ENCODE results near the gene SEC24C. TPM values are rescaled to one million over a fixed set of nuclear protein-coding genes. Genes with fewer than 3 reads are reported as not detected.
"Not testable (repeated sequence)": the region's sequence is repeated elsewhere in the genome, so short reads cannot be mapped to it uniquely, and the experiment has no call there.

SEC24C gene
- total and polyA plus RNA-seq, 2 of the 13 experiments (the other 11 are each of a cell fraction or from before 2014, with no cell fraction given) = 63.1 to 66.4 TPM

- no peak overlapping the region for H3K4me2 ChIP-seq (ENCODE audit: low read depth, low read length)
- H3K27ac ChIP-seq (ENCODE audit: extremely low read length, insufficient read depth, low read length) = no peak overlapping the region
- POLR2A ChIA-PET = no interaction called here
- BruUV-seq (replicated peaks) = no TSS peak
- H4K20me1 ChIP-seq (ENCODE audit: insufficient read depth, low read length) = no peaks in the 10 kb centered on the region
- WGBS (ENCODE audit: low lambda C conversion rate) = 87% methylated on average over 5 of the region's 5 CpGs
- H3K9me3 ChIP-seq (ENCODE audit: low read length) = no peaks in the 10 kb centered on the region
- no peaks in the 10 kb centered on the region; the same call in 1 of the 2 replicates for H3K4me1 ChIP-seq (ENCODE audit: insufficient read depth, low read length)
- no peak for TF ChIP-seq ZSCAN22 (CRISPR knock-in tag; IDR thresholded peaks at IDR 0.05)
- no peak for TF ChIP-seq PHF8 (CRISPR knock-in tag; IDR thresholded peaks at IDR 0.05)
- no peak for TF ChIP-seq ZNF674 (CRISPR knock-in tag; IDR thresholded peaks at IDR 0.05; ENCODE audit: low read depth)
- no peak for TF ChIP-seq SRSF1 (optimal IDR thresholded peaks at IDR 0.05; ENCODE audit: low read depth, low read length)
- TF ChIP-seq ZNF883 (CRISPR knock-in tag; IDR thresholded peaks at IDR 0.05; ENCODE audit: not compliant biosample characterization) = no peak
- no peak for TF ChIP-seq FIP1L1 (IDR thresholded peaks at IDR 0.05; ENCODE audit: borderline replicate concordance, insufficient read depth, low read depth, low read length)
- no peak for TF ChIP-seq TOE1 (CRISPR knock-in tag; IDR thresholded peaks at IDR 0.05)
- no peak for TF ChIP-seq ATAD3A (CRISPR knock-in tag; IDR thresholded peaks at IDR 0.05)
- H3K36me3 ChIP-seq (replicated peaks in 1 of 2; ENCODE audit: control insufficient read depth in 1 of 2, insufficient read depth in 2 of 2, low read length in 2 of 2) = no peaks in the 10 kb centered on the region
- no peak for ATAC-seq
- CTCF ChIA-PET (ENCODE audit: low intra/inter-chr PET ratio, low total read pairs) = no interaction called here
- DNase-seq (ENCODE audit: low spot score) = no peak
- peaks cover 8% of the 10 kb centered on the region for H3K79me2 ChIP-seq (ENCODE audit: insufficient read depth, low read length)
- H3K4me3 ChIP-seq (replicated peaks in 1 of 3; ENCODE audit: insufficient read depth in 1 of 3, low read depth in 2 of 3, low read length in 3 of 3) = no peak overlapping the region
- FAIRE-seq = no peak
- H2AFZ ChIP-seq (ENCODE audit: low read length) = no peak overlapping the region
- no peak overlapping the region for H3K9ac ChIP-seq (ENCODE audit: insufficient read depth, low read depth, low read length)
- no peaks in the 10 kb centered on the region; a peak in 1 of 5 replicates for H3K27me3 ChIP-seq (ENCODE audit: control insufficient read depth in 1 of 2, insufficient read depth in 2 of 2, low read length in 2 of 2)
- in situ Hi-C loops (cut with HindIII; ENCODE audit: extremely low pct_ligation_motif_present, low pct_unique_long_range_greater_than_20kb) = no loop called here
- intact Hi-C loops (cut with micrococcal nuclease; ENCODE audit: unreplicated experiment) = no loop called here
Measured at GRCh38 chr10:73734796-73735305, 9.3 kb upstream of the SEC24C start.

GRCh38 chr10:73740501-73741254 is 3.5 kb upstream of the SEC24C start:
- BruUV-seq (replicated peaks); H3K4me2 ChIP-seq (ENCODE audit: low read depth, low read length); H3K36me3 ChIP-seq (replicated peaks in 1 of 2; ENCODE audit: control insufficient read depth in 1 of 2, insufficient read depth in 2 of 2, low read length in 2 of 2); in situ Hi-C loops (cut with HindIII; ENCODE audit: extremely low pct_ligation_motif_present, low pct_unique_long_range_greater_than_20kb); intact Hi-C loops (cut with micrococcal nuclease; ENCODE audit: unreplicated experiment); H3K27ac ChIP-seq (ENCODE audit: extremely low read length, insufficient read depth, low read length); H3K9ac ChIP-seq (ENCODE audit: insufficient read depth, low read depth, low read length); H3K4me3 ChIP-seq (replicated peaks in 1 of 3; ENCODE audit: insufficient read depth in 1 of 3, low read depth in 2 of 3, low read length in 3 of 3); ATAC-seq; FAIRE-seq; H2AFZ ChIP-seq (ENCODE audit: low read length); H3K9me3 ChIP-seq (ENCODE audit: low read length); H3K27me3 ChIP-seq (ENCODE audit: control insufficient read depth in 1 of 2, insufficient read depth in 2 of 2, low read length in 2 of 2); DNase-seq (ENCODE audit: low spot score); CTCF ChIA-PET (ENCODE audit: low intra/inter-chr PET ratio, low total read pairs); H4K20me1 ChIP-seq (ENCODE audit: insufficient read depth, low read length): not testable (repeated sequence)
- peaks cover 29% of the 10 kb centered on the region for H3K79me2 ChIP-seq (ENCODE audit: insufficient read depth, low read length)
- H3K4me1 ChIP-seq (ENCODE audit: insufficient read depth, low read length) = peaks cover 23% of the 10 kb centered on the region
- POLR2A ChIA-PET = interaction anchor here (0.9 to 5.4 kb wide), 3 partner anchors 10 to 45 kb away, joined by 3 to 85 read pairs (median 4); partner anchors contain the start of gene ZSWIM8
- WGBS (ENCODE audit: low lambda C conversion rate) = 95% methylated on average over 16 of the region's 18 CpGs

Data from HepG2 (cell line).